HepG2 (cell line): ENCODE results near the gene ING5. TPM values are rescaled to one million over a fixed set of nuclear protein-coding genes. Genes with fewer than 3 reads are reported as not detected.

Experiments used
- CSRNP1 ChIP-seq: sonication (generic); formaldehyde crosslinking; IDR thresholded peaks from 2 replicates; pipeline ENCODE4 v1.8.1; 2023; ENCODE audit warnings: mild to moderate bottlenecking, missing genetic modification reagents
- CTCF ChIP-seq: sonication (generic); formaldehyde crosslinking; IDR thresholded peaks from 2 replicates; pipeline ENCODE4 v1.5.0; 2020; ENCODE audit warnings: mild to moderate bottlenecking, missing genetic modification reagents, moderate library complexity
- ELF1 ChIP-seq: sonication (generic); formaldehyde crosslinking; IDR thresholded peaks from 2 replicates; pipeline ENCODE4 v1.4.0; 2020; ENCODE audit warnings: missing genetic modification reagents
- HOXA3 ChIP-seq: sonication (generic); formaldehyde crosslinking; IDR thresholded peaks from 2 replicates; pipeline ENCODE4 v1.5.0; 2020; ENCODE audit warnings: missing genetic modification reagents
- KAT7 ChIP-seq: IDR thresholded peaks from 2 replicates; pipeline ENCODE4 v1.6.1; 2018; ENCODE audit warnings: borderline replicate concordance, missing compliant biosample characterization
- LBX2 ChIP-seq: sonication (generic); formaldehyde crosslinking; IDR thresholded peaks from 2 replicates; pipeline ENCODE4 v1.5.0; 2020; ENCODE audit warnings: missing genetic modification reagents, mild to moderate bottlenecking, borderline replicate concordance
- RFX5 ChIP-seq: IDR thresholded peaks from 2 replicates; pipeline ENCODE4 v1.6.1; 2011; ENCODE audit warnings: low read depth, low read length, improper control_type of control experiment
- SOX13 ChIP-seq, 3 experiments: fragments of 450-650 bp in 1 of 3; sonication (generic) in 1 of 3; formaldehyde crosslinking in 1 of 3; IDR thresholded peaks in 2 of 3; conservative IDR thresholded peaks in 1 of 3; 2 replicates each; pipeline versions ENCODE4 v1.5.0 to v1.6.1; 2016 to 2020; ENCODE audit warnings: antibody characterized with exemption in 1 of 3, mild to moderate bottlenecking in 1 of 3, missing compliant biosample characterization in 1 of 3, missing genetic modification reagents in 1 of 3, moderate library complexity in 1 of 3
- SRSF1 ChIP-seq: fragments of 200-400 bp; formaldehyde crosslinking; optimal IDR thresholded peaks from 2 replicates; pipeline ENCODE3; 2017; ENCODE audit warnings: mild to moderate bottlenecking, low read depth, low read length, moderate library complexity
- ZNF501 ChIP-seq: sonication (generic); formaldehyde crosslinking; IDR thresholded peaks from 2 replicates; pipeline ENCODE4 v1.5.1; 2020; ENCODE audit warnings: mild to moderate bottlenecking, moderate library complexity, missing genetic modification reagents
- ZNF674 ChIP-seq: sonication (generic); formaldehyde crosslinking; IDR thresholded peaks from 2 replicates; pipeline ENCODE4 v1.5.0; 2020; ENCODE audit warnings: low read depth, mild to moderate bottlenecking, missing genetic modification reagents
- ZNF678 ChIP-seq: sonication (generic); formaldehyde crosslinking; IDR thresholded peaks from 2 replicates; pipeline ENCODE4 v1.4.0; 2020; ENCODE audit warnings: mild to moderate bottlenecking, missing genetic modification reagents
- ZNF691 ChIP-seq: sonication (generic); formaldehyde crosslinking; IDR thresholded peaks from 2 replicates; pipeline ENCODE4 v1.4.0; 2020; ENCODE audit warnings: missing genetic modification reagents, low read depth, mild to moderate bottlenecking, borderline replicate concordance
- ZNF761 ChIP-seq: sonication (generic); formaldehyde crosslinking; conservative IDR thresholded peaks from 2 replicates; pipeline ENCODE4 v1.4.0; 2020; ENCODE audit warnings: mild to moderate bottlenecking, missing genetic modification reagents
- ZXDC ChIP-seq: sonication (generic); formaldehyde crosslinking; IDR thresholded peaks from 2 replicates; pipeline ENCODE4 v1.5.0; 2020; ENCODE audit warnings: mild to moderate bottlenecking, missing genetic modification reagents
- polyA plus RNA-seq, 8 experiments: library from polyadenylated mRNA; depleted of rRNA in 3 of 8; stranded (reverse) in 7 of 8; unstranded in 1 of 8; fragments of >200 nt; fragmentation: Illumina TruSeq in 4 of 8; extraction: Trizol in 4 of 8; gene quantifications; 2 replicates each; pipeline versions ENCODE4 v1.2.1 to v1.2.3, GENCODE V29; 2011 to 2016; ENCODE audit warnings: low read depth in 4 of 8, missing spikeins in 1 of 8, mixed read lengths in 1 of 8; ENCODE audit not compliant: insufficient read depth in 1 of 8
- total RNA-seq, 5 experiments: library from RNA; depleted of rRNA; stranded (reverse); fragments of >200 nt; fragmentation: Illumina TruSeq; extraction: Trizol; gene quantifications; 2 replicates each; pipeline ENCODE4 v1.2.3, GENCODE V29; 2016; ENCODE audit warnings: low read depth in 1 of 5

Gene ING5
- total and polyA plus RNA-seq, 2 of the 13 experiments (the other 11 are each of a cell fraction or from before 2014, with no cell fraction given): 61.9 to 71.9 TPM

- peak; percentile 54 for TF ChIP-seq RFX5
- peak; percentile 90; the same call in 1 of the 2 replicates for TF ChIP-seq ZNF761 (CRISPR knock-in tag)
- TF ChIP-seq ZNF674 (CRISPR knock-in tag): peak; percentile 62; the same call in 1 of the 2 replicates
- peak; percentile 50; the same call in 1 of the 2 replicates for TF ChIP-seq ZNF678 (CRISPR knock-in tag)
- TF ChIP-seq KAT7 (CRISPR knock-in tag): peak; percentile 52; the same call in 1 of the 2 replicates
- peak; percentile 75 for TF ChIP-seq HOXA3 (CRISPR knock-in tag)
- peak; percentile 63 for TF ChIP-seq SRSF1
- TF ChIP-seq ZNF501: peak; percentile 97
- TF ChIP-seq LBX2: 0 out of 2 replicates have a peak, but pooled peaks have one; percentile 30
- TF ChIP-seq CTCF (CRISPR knock-in tag): peak; percentile 86
- peak; percentile 40; the same call in 1 of the 2 replicates for TF ChIP-seq ELF1 (CRISPR knock-in tag)
- no peak for TF ChIP-seq SOX13 (IDR thresholded peaks at IDR 0.05)
- TF ChIP-seq SOX13 (CRISPR knock-in tag; conservative IDR thresholded peaks at IDR 0.05 in 1 of 2, IDR thresholded peaks at IDR 0.05 in 1 of 2): peak; percentile 15 to 26; a peak in 1 of 4 replicates
- peak; percentile 32; the same call in 1 of the 2 replicates for TF ChIP-seq ZNF691
- peak; percentile 62; the same call in 1 of the 2 replicates for TF ChIP-seq CSRNP1 (CRISPR knock-in tag)
- peak; percentile 80 for TF ChIP-seq ZXDC (CRISPR knock-in tag)
These were observed 554 bp downstream of the ING5 start (continued) for GRCh38 chr2:241702155-241703031.
